ENCODE results near the gene UBE2L5.

The UBE2L5 gene

DNA sequence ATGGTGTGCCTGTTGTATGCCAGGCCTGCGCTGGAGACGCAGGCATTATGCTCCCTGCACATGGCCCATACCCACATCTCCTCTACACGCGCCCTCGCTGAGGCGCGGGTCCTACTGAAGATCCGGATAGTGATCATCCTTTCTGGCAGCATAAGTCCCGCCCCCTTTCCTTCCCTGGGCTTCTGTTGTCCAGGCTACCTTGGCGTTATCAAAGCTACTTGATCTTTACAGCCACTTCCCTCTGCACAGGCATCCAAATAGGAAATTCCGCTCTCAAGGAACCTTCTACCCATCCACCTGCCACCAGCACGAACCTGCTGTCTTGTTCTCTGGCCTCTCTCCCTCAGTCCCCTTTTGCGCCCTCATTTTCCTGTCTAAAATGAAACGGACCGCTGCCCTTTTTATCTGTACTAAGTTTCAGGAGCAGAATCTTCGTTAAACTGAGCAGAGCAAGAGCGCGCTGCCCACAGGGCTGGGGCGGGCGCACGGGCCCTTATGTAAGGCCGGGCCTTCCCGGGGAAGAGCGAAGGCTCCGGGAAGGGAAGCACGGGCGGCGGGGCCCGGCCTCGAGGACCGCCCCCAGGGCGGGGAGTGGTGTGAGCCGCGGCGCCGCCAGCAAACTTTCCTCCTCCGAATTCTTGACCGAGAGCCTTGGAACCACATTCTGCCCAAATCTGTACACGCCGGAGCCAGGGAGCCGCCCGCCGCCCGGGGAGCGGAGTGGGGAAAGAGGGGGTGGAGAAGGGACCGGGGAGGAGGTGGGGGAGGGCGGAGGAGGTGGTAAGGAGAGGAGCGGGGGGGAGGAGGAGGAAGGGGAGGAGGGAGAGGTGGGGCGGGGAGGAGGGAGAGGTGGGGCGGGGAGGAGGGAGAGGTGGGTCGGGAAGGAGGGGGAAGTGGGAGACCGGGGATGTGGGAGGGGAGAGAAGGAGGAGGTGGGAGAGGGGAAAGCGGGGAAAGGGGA lies 920 bp upstream of the UBE2L5 start:
- TF ChIP-seq EZH2 (IDR thresholded peaks at IDR 0.05) (no peak), POLR2AphosphoS5 (IDR thresholded peaks at IDR 0.05; ENCODE audit: borderline replicate concordance, low read depth, low read length) (peak; percentile 70; the same call in 1 of the 2 replicates), FOXP2 (optimal IDR thresholded peaks at IDR 0.05; ENCODE audit: control extremely low read depth, extremely low read length, insufficient read depth) (no peak)
- Histone ChIP-seq H3K27ac (peak overlapping the region; percentile 97), H3K4me3 (peak overlapping the region; percentile 87), H3K9me3 (ENCODE audit: low read depth, low read length) (no peaks in the 10 kb centered on the region), H3K9ac (ENCODE audit: insufficient read length) (peak overlapping the region; percentile 91), H3K36me3 (ENCODE audit: insufficient read depth, low read length) (no peaks in the 10 kb centered on the region; the same call in 1 of the 2 replicates)
- no peak for DNase-seq (ENCODE audit: low read depth, low spot score)

DNA sequence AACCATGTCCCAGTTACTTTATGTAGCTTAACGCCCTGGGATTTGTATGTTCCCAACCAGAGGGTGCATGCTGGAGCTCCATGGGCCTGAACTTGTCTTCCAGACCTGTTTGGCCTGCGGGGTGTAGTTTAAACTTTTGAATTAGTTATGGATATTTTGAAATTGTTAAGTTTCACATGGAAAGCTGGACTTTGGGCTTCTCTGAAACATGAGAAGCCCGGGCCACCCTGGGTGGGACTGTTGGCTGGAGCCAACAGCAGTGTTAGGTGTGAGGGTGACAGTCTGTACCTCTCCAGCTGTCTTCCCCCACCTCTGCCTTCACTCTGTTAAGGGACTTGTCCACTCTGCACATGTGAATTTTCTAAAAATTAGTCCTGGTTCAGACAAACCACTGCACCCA lies 1.6 kb downstream of the UBE2L5 start:
- no peak overlapping the region for H3K9ac ChIP-seq (ENCODE audit: insufficient read length)
- TF ChIP-seq EZH2 (IDR thresholded peaks at IDR 0.05) (no peak), FOXP2 (optimal IDR thresholded peaks at IDR 0.05; ENCODE audit: control extremely low read depth, extremely low read length, insufficient read depth) (no peak), POLR2AphosphoS5 (IDR thresholded peaks at IDR 0.05; ENCODE audit: borderline replicate concordance, low read depth, low read length) (no peak)

DNA sequence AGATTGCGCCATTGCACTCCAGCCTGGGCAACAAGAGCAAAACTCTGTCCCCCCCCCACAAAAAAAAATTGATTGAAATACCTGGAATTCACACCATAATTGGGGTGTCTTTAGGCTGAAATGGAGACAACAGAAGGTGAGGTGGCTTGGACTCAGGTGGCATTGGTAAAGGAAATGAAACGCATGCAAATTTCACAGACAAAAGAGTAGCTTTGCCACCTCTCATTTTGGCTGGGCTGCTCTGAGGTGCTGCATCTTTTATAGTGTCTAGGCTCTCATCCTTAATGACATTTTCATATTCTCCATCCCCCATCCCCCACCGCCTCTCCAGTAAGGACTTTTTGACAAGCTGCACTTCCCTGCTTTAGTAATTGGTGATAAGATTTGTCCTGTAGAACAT lies 6.9 kb downstream of the UBE2L5 start:
- Histone ChIP-seq H3K9ac (ENCODE audit: insufficient read length) (no peak overlapping the region), H3K27ac (no peak overlapping the region), H3K9me3 (ENCODE audit: low read depth, low read length) (no peaks in the 10 kb centered on the region), H3K36me3 (ENCODE audit: insufficient read depth, low read length) (no peaks in the 10 kb centered on the region), H3K4me3 (no peak overlapping the region)
- no peak for DNase-seq (ENCODE audit: low read depth, low spot score)
- TF ChIP-seq FOXP2 (optimal IDR thresholded peaks at IDR 0.05; ENCODE audit: control extremely low read depth, extremely low read length, insufficient read depth) (no peak), EZH2 (IDR thresholded peaks at IDR 0.05) (no peak), POLR2AphosphoS5 (IDR thresholded peaks at IDR 0.05; ENCODE audit: borderline replicate concordance, low read depth, low read length) (no peak)

More for the DNA sequence above, 1.6 kb downstream of the UBE2L5 start:
- no peaks in the 10 kb centered on the region for H3K9me3 ChIP-seq (ENCODE audit: low read depth, low read length)
- no peak for DNase-seq (ENCODE audit: low read depth, low spot score)
- H3K36me3 ChIP-seq (ENCODE audit: insufficient read depth, low read length): no peaks in the 10 kb centered on the region
- H3K4me3 ChIP-seq: no peak overlapping the region
- no peak overlapping the region for H3K27ac ChIP-seq

DNA sequence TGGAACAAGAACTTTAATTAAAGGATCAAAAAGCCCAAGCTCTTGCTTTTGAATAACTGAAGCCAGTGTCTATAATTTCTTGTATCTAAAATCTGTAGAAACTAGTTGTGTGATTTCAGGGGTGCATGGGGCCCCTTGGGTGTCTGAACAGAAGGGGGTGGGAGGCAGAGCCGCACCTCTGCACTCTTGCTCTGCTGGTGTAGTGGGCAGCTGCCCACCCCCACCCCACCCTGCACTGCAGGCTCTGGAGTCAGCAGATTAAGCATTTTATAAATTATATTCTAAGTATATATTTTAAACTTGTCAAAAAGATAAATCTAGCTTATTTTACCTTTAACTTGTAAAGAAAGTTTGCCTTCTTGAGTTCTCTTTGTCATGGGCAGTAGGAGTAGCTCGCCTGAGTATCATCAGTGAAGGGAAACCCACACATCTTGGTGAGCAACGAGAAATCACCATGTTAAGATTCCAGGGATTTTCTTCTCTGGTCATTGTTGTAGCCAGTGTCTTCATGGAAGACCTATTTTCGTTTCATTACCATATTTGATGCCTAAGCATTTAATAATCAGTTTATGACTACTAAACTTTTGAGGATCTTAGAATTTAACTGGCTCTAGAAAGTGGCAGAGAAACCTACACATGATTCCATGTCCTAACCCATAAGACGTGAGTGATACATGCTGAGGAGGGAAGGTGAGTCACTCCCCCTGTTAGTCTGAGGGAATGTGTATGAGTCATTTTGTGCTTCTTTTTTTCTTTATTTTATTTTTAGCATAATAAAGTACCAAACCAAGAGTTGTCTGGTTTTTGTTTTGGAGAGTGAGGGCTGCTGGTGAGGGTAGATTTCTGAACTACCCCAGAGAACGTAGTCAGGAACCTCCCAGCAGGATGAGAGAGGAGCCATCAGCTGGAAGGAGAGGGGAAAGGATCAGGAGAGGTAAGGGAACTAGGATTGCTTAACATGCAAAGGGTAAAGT lies 7.7 kb downstream of the UBE2L5 start:
- Histone ChIP-seq H3K27ac (no peak overlapping the region), H3K9me3 (ENCODE audit: low read depth, low read length) (no peaks in the 10 kb centered on the region), H3K9ac (ENCODE audit: insufficient read length) (no peak overlapping the region), H3K36me3 (ENCODE audit: insufficient read depth, low read length) (no peaks in the 10 kb centered on the region), H3K4me3 (no peak overlapping the region)
- DNase-seq (ENCODE audit: low read depth, low spot score): no peak
- TF ChIP-seq POLR2AphosphoS5 (IDR thresholded peaks at IDR 0.05; ENCODE audit: borderline replicate concordance, low read depth, low read length): no peak
- TF ChIP-seq FOXP2 (optimal IDR thresholded peaks at IDR 0.05; ENCODE audit: control extremely low read depth, extremely low read length, insufficient read depth): no peak
- no peak for TF ChIP-seq EZH2 (IDR thresholded peaks at IDR 0.05)

DNA sequence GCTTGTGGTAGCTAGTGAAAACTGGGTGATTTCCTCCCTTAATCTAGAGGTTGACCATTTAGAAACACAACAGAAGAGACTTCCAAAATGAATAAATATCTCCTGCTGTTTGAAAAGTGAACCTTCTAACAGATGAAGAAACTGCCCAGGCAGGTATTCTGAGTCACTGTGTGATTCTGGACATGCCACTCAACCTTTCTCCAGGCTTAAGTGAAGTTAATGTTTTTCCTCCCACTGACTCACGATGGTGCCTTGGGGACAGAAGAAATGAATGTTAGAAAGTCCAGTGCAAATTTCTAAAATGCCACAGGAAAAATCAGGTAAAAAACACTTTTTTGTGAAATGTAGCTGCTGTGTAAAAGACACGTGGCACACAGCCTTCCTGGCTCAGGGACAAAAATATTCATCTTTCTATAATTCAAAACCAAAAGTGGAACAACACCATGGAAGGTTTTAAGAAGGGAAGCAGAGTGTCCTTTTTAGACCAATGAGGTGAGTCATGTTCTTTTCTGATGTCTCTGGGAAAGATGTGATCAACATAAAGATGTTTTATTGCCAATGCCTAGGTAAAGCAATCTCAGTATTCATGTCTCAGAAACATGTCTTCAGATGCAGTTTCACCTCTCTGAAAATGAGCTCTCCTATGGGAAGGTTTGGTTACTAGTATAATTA lies 9.1 kb downstream of the UBE2L5 start:
- TF ChIP-seq POLR2AphosphoS5 (IDR thresholded peaks at IDR 0.05; ENCODE audit: borderline replicate concordance, low read depth, low read length): no peak
- TF ChIP-seq FOXP2 (optimal IDR thresholded peaks at IDR 0.05; ENCODE audit: control extremely low read depth, extremely low read length, insufficient read depth): no peak
- TF ChIP-seq EZH2 (IDR thresholded peaks at IDR 0.05): no peak
- Histone ChIP-seq H3K9me3 (ENCODE audit: low read depth, low read length) (no peaks in the 10 kb centered on the region), H3K27ac (no peak overlapping the region), H3K36me3 (ENCODE audit: insufficient read depth, low read length) (no peaks in the 10 kb centered on the region), H3K4me3 (no peak overlapping the region), H3K9ac (ENCODE audit: insufficient read length) (no peak overlapping the region)
- DNase-seq (ENCODE audit: low read depth, low spot score): no peak

DNA sequence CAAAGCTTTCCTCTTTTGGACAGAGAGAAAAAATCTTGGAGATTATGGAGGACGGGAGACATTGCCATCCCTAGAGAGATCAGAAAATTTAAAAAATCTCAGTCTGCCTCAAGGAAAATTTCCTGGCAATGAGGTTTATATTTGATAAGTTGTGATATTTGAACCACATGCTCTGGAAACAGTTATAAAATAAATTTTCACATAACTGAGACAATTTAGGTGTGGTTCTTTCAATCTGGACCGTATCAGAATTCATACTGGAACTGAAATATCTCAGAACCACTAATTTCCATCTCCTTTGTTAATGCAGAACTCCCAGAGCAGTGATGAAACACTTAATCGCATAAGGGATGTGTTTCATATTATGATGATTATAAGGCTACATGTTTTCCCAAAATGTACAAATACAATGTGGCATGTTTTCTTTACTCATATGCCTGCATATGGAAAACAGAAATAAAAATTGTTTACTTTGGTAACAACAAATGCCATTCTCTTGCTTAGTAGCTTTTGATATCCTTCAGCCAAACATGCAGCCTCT lies 13.7 kb downstream of the UBE2L5 start:
- Histone ChIP-seq H3K9me3 (ENCODE audit: low read depth, low read length) (no peaks in the 10 kb centered on the region), H3K4me3 (no peak overlapping the region), H3K9ac (ENCODE audit: insufficient read length) (peak overlapping the region; percentile 12), H3K36me3 (ENCODE audit: insufficient read depth, low read length) (no peaks in the 10 kb centered on the region), H3K27ac (no peak overlapping the region)
- DNase-seq (ENCODE audit: low read depth, low spot score): no peak
- no peak for TF ChIP-seq EZH2 (IDR thresholded peaks at IDR 0.05)
- no peak for TF ChIP-seq FOXP2 (optimal IDR thresholded peaks at IDR 0.05; ENCODE audit: control extremely low read depth, extremely low read length, insufficient read depth)
- no peak for TF ChIP-seq POLR2AphosphoS5 (IDR thresholded peaks at IDR 0.05; ENCODE audit: borderline replicate concordance, low read depth, low read length)

DNA sequence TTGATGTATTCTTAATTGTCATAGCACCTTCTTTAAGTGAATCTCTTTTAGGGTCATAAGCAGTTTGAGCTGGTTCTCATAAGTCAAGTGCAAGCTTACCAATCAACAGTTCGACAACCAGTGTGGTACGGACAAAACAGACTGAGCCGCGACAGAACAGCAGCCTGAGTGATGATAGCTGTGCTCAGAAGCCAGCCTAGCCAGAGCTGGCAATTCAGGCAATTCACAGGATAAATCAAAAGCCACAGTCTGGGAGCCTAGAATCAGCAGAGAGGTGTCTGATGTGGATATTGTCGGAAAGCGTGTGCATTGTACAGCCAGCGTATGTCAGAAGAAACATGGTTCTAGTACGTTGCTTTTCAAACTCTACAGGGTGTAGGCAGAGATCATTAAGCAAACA lies 14.9 kb downstream of the UBE2L5 start:
- Histone ChIP-seq H3K4me3 (no peak overlapping the region), H3K9me3 (ENCODE audit: low read depth, low read length) (no peaks in the 10 kb centered on the region), H3K27ac (no peak overlapping the region), H3K36me3 (ENCODE audit: insufficient read depth, low read length) (no peaks in the 10 kb centered on the region), H3K9ac (ENCODE audit: insufficient read length) (no peak overlapping the region)
- no peak for DNase-seq (ENCODE audit: low read depth, low spot score)
- no peak for TF ChIP-seq EZH2 (IDR thresholded peaks at IDR 0.05)
- no peak for TF ChIP-seq FOXP2 (optimal IDR thresholded peaks at IDR 0.05; ENCODE audit: control extremely low read depth, extremely low read length, insufficient read depth)
- no peak for TF ChIP-seq POLR2AphosphoS5 (IDR thresholded peaks at IDR 0.05; ENCODE audit: borderline replicate concordance, low read depth, low read length)

All from SK-N-MC (cell line).